ENCODE data around the gene TEKT2.
A peak's percentile ranks its signal among the peaks of the same experiment; 100 is the strongest.

The TEKT2 gene

DNA sequence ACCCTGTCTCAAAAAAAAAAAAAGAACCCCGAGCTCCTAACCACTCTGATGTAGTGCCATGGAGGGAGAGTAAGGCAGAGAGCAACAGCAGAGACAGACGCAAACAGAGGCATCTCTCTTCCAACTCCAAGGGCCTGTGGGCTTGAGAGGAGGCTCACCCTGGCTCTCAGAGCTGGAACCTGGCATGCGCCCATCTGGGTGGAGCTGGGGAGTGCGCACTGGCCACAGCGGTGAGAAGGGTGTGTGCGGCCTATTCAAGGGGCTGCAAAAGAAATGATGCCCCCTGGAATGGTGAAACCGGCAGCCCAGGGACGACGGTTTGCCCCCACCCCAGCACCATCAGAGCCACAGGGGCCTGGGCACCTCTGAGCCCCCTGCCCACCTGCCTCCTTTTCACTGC is 23.5 kb downstream of the TEKT2 start:
- 92 to 99% methylated on average over 8 of the region's 9 CpGs for WGBS, 2 experiments (ENCODE audit: insufficient coverage in 2 of 2)
- H3K4me1 ChIP-seq (ENCODE audit: control insufficient read depth, insufficient read depth, low read length, poor library complexity, severe bottlenecking), result peaks cover 9% of the 10 kb centered on the region
- no peaks in the 10 kb centered on the region for H3K36me3 ChIP-seq (ENCODE audit: control insufficient read depth, insufficient read depth, low read length)
- no peaks in the 10 kb centered on the region for H3K9me3 ChIP-seq (ENCODE audit: control insufficient read depth, low read length)
- no peak overlapping the region for H3K27ac ChIP-seq (ENCODE audit: low read depth, low read length, severe bottlenecking)
- no peak overlapping the region for H3K4me3 ChIP-seq (ENCODE audit: extremely low read depth, insufficient read depth, low read length, poor library complexity, severe bottlenecking)

DNA sequence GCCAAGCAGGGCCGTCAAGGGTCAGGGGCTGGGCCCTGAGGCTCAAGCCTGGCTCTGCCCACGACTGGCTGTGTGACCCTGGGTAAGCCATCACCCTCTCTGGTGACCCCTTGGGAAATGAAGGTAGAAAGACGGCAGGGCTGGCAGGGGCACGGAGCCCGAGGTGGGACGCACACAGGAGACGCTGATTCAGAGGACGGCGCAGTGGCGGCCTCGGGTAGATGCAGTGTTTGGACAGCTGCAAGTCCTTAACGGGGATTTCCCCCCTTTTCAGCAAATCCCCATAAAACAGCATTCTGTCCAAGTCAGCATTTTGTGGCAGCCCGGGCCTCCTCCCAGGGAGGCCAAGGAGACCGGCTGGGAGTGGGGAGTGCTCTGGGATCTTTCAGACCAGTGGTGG is 24.4 kb downstream of the TEKT2 start:
- 81 to 93% methylated on average over 3 to 12 of the region's 14 CpGs for WGBS, 2 experiments (ENCODE audit: insufficient coverage in 2 of 2)
- no peak overlapping the region for H3K4me3 ChIP-seq (ENCODE audit: extremely low read depth, insufficient read depth, low read length, poor library complexity, severe bottlenecking)
- H3K9me3 ChIP-seq (ENCODE audit: control insufficient read depth, low read length), result no peaks in the 10 kb centered on the region
- H3K36me3 ChIP-seq (ENCODE audit: control insufficient read depth, insufficient read depth, low read length), result no peaks in the 10 kb centered on the region
- H3K27ac ChIP-seq (ENCODE audit: low read depth, low read length, severe bottlenecking), result no peak overlapping the region
- H3K4me1 ChIP-seq (ENCODE audit: control insufficient read depth, insufficient read depth, low read length, poor library complexity, severe bottlenecking), result peaks cover 9% of the 10 kb centered on the region

DNA sequence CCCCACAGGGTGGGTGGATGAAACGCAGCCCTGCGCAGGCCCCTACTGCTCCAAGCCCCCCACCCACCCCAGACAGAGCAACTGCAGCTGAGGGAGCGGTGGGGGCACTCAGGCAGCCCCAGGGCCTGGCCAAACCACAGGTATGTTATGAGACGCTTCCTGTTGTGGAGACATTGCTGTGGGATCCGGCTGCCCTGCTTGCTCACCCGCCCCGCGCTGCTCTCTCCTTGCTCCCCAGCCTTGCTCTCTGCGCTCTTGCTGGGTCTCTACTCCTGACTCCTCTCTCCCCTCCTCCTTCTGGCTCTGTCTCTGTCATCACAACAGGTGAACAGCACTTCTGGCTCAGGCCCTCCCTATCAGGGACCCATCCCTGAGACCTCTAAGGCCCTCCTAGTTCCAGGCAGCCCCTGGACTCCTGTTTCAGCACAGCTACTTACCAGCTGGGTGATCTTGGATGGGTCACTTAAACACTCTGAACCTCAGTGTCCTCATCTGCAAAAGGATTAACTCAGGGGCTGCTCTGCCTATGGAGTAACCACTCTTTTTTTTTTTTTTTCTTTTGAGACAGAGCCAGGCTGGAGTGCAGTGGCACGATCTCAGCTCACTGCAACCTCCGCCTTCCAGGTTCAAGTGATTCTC is 25.3 kb downstream of the TEKT2 start:
- no peak overlapping the region for H3K27ac ChIP-seq (ENCODE audit: low read depth, low read length, severe bottlenecking)
- H3K4me1 ChIP-seq (ENCODE audit: control insufficient read depth, insufficient read depth, low read length, poor library complexity, severe bottlenecking), result peaks cover 9% of the 10 kb centered on the region
- H3K36me3 ChIP-seq (ENCODE audit: control insufficient read depth, insufficient read depth, low read length), result no peaks in the 10 kb centered on the region
- H3K9me3 ChIP-seq (ENCODE audit: control insufficient read depth, low read length), result no peaks in the 10 kb centered on the region
- no peak overlapping the region for H3K4me3 ChIP-seq (ENCODE audit: extremely low read depth, insufficient read depth, low read length, poor library complexity, severe bottlenecking)
- WGBS, 2 experiments (ENCODE audit: insufficient coverage in 2 of 2), result 93 to 96% methylated on average over 5 to 7 of the region's 11 CpGs

DNA sequence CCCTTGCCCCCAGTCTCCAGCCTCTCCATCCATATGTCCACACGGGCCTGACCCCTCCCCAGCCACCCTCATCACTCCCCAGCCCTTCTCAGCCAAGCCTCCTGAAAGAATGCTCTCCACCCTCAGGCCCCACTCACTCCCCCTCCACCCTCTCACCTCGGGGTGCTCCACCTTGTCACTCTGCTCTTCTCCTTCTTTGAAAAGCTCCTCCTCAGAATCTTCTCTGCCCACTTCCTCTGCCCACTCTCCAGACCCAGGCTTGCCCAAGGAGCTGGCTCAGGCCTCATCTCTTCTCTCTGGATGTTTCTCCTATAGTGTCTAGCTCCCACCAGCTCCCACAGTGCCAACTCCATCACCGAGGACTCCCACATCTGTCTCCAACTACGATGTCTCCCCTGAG is 27.3 kb downstream of the TEKT2 start:
- Histone ChIP-seq H3K4me3 (ENCODE audit: extremely low read depth, insufficient read depth, low read length, poor library complexity, severe bottlenecking) (no peak overlapping the region), H3K9me3 (ENCODE audit: control insufficient read depth, low read length) (no peaks in the 10 kb centered on the region), H3K36me3 (ENCODE audit: control insufficient read depth, insufficient read depth, low read length) (no peaks in the 10 kb centered on the region), H3K4me1 (ENCODE audit: control insufficient read depth, insufficient read depth, low read length, poor library complexity, severe bottlenecking) (peaks cover 11% of the 10 kb centered on the region), H3K27ac (ENCODE audit: low read depth, low read length, severe bottlenecking) (no peak overlapping the region)
- 82 to 86% methylated on average over 3 to 4 of the region's 4 CpGs for WGBS, 2 experiments (ENCODE audit: insufficient coverage in 2 of 2)

DNA sequence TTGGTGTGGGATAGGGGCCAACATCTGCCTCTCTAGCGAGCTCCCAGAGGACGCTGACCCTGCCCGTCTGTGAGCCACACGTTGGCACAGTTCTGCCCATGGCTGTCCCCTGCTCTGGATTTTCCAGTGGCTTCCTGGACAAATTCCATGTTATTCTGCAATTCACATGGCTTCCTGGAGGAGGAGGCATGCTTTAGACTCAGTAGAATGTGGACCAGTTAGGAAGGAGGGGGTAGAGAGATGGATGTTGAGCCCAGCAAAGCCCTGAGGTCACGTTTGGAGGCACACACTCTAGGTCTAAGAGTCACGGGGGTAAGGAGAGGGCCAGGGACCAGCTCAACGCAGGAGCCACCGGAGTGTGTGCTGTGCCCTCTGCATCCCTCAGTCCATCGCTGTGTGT is 28.9 kb downstream of the TEKT2 start:
- Histone ChIP-seq H3K4me1 (ENCODE audit: control insufficient read depth, insufficient read depth, low read length, poor library complexity, severe bottlenecking) (peaks cover 10% of the 10 kb centered on the region), H3K9me3 (ENCODE audit: control insufficient read depth, low read length) (no peaks in the 10 kb centered on the region), H3K36me3 (ENCODE audit: control insufficient read depth, insufficient read depth, low read length) (no peaks in the 10 kb centered on the region), H3K27ac (ENCODE audit: low read depth, low read length, severe bottlenecking) (no peak overlapping the region), H3K4me3 (ENCODE audit: extremely low read depth, insufficient read depth, low read length, poor library complexity, severe bottlenecking) (no peak overlapping the region)
- 92 to 93% methylated on average over 9 of the region's 9 CpGs for WGBS, 2 experiments (ENCODE audit: insufficient coverage in 2 of 2)

DNA sequence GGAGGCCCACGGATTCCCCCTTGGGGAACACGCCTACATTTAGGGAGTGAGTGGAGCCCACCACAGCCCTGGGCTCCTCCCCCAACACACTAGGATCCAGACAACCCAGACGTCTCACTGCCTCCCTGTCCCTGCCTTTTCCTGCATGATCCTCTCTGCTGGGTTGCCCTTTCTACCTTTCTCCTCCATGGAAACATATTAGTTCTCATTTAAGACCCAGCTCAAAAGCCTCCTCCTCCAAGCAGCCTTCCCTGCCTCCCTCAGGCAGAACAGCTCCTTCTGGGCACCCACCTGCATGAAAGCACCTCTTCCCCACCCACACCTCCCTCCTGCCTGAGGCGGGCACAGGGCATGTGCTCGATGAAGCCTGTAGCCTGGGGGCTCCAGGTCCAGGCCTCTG is 30.5 kb downstream of the TEKT2 start:
- no peak overlapping the region for H3K27ac ChIP-seq (ENCODE audit: low read depth, low read length, severe bottlenecking)
- H3K4me3 ChIP-seq (ENCODE audit: extremely low read depth, insufficient read depth, low read length, poor library complexity, severe bottlenecking), result no peak overlapping the region
- peaks cover 4% of the 10 kb centered on the region for H3K4me1 ChIP-seq (ENCODE audit: control insufficient read depth, insufficient read depth, low read length, poor library complexity, severe bottlenecking)
- no peaks in the 10 kb centered on the region for H3K9me3 ChIP-seq (ENCODE audit: control insufficient read depth, low read length)
- WGBS, 2 experiments (ENCODE audit: insufficient coverage in 2 of 2), result 74 to 75% methylated on average over 4 to 5 of the region's 5 CpGs
- no peaks in the 10 kb centered on the region for H3K36me3 ChIP-seq (ENCODE audit: control insufficient read depth, insufficient read depth, low read length)

DNA sequence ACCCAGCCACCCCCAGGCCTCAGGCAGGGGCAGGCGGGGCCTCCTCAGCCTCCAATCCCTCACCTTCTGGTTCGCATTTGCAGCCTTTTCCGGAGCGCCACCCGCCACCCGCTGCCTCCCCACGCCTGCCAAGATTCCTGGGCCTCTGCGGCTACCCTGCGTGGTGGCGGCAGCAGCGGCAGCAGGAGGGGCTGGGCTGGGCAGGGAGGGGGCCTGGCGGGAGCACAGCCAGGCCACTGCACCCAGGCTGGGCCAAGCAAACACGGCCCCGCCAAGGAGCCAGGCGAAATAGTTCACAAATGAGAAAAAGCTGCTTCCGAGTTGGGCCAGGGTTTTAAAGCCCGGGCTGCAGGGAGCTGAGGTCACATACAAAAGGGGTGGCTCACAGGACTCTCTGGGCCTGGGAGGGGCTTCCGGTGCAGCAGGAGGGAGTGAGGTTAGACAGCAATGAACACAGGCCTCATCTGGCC is 31.3 kb downstream of the TEKT2 start:
- no peaks in the 10 kb centered on the region for H3K9me3 ChIP-seq (ENCODE audit: control insufficient read depth, low read length)
- peaks cover 3% of the 10 kb centered on the region for H3K4me1 ChIP-seq (ENCODE audit: control insufficient read depth, insufficient read depth, low read length, poor library complexity, severe bottlenecking)
- WGBS, 2 experiments (ENCODE audit: insufficient coverage in 2 of 2), result 76 to 77% methylated on average over 15 to 17 of the region's 18 CpGs
- H3K27ac ChIP-seq (ENCODE audit: low read depth, low read length, severe bottlenecking), result no peak overlapping the region
- H3K36me3 ChIP-seq (ENCODE audit: control insufficient read depth, insufficient read depth, low read length), result no peaks in the 10 kb centered on the region
- no peak overlapping the region for H3K4me3 ChIP-seq (ENCODE audit: extremely low read depth, insufficient read depth, low read length, poor library complexity, severe bottlenecking)

DNA sequence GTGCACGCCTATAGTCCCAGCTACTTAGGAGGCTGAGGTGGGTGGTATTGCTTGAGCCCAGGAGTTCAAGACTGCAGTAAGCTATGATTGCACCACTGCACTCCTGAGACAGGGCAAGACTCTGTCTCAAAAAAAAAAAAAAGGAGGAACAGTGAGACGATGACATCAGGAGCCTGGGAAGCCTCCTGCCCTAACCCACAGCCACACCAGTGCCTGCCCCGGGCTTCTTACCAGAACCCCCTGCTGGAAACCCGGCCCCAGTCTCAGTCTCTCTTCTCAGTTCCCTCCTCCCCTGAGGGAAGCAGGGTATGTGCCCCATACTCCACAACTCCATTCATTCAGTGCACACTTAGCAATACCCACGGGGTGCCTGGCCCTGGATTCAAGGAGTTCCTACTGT is 32.0 kb downstream of the TEKT2 start:
- Histone ChIP-seq H3K36me3 (ENCODE audit: control insufficient read depth, insufficient read depth, low read length) (no peaks in the 10 kb centered on the region), H3K4me1 (ENCODE audit: control insufficient read depth, insufficient read depth, low read length, poor library complexity, severe bottlenecking) (peaks cover 3% of the 10 kb centered on the region), H3K27ac (ENCODE audit: low read depth, low read length, severe bottlenecking) (no peak overlapping the region), H3K9me3 (ENCODE audit: control insufficient read depth, low read length) (no peaks in the 10 kb centered on the region), H3K4me3 (ENCODE audit: extremely low read depth, insufficient read depth, low read length, poor library complexity, severe bottlenecking) (no peak overlapping the region)
- 67 to 70% methylated on average over 3 to 5 of the region's 5 CpGs for WGBS, 2 experiments (ENCODE audit: insufficient coverage in 2 of 2)

DNA sequence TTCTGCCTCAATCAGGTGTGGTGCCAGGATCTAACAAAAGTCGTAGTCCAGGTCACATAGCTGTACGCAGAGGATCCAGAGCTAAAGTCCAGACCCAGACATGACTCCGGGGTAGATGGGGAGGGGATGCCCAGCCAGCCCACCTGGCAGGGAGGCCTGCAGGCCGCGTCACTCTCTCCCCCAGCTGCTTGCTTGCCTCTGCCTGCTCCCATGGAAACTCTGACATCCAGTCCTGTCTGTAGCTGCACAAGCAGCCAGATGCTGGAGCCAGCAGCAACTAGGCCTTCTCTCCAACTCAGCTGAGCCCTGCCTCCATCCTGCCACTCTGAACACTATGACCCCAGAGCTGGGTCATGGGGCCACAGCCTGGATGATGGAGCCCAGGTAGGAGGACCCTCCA is 33.0 kb downstream of the TEKT2 start:
- Histone ChIP-seq H3K9me3 (ENCODE audit: control insufficient read depth, low read length) (no peaks in the 10 kb centered on the region), H3K36me3 (ENCODE audit: control insufficient read depth, insufficient read depth, low read length) (no peaks in the 10 kb centered on the region), H3K27ac (ENCODE audit: low read depth, low read length, severe bottlenecking) (no peak overlapping the region), H3K4me1 (ENCODE audit: control insufficient read depth, insufficient read depth, low read length, poor library complexity, severe bottlenecking) (peaks cover 3% of the 10 kb centered on the region), H3K4me3 (ENCODE audit: extremely low read depth, insufficient read depth, low read length, poor library complexity, severe bottlenecking) (no peak overlapping the region)
- WGBS, 2 experiments (ENCODE audit: insufficient coverage in 2 of 2), result 83 to 95% methylated on average over 4 to 5 of the region's 5 CpGs

DNA sequence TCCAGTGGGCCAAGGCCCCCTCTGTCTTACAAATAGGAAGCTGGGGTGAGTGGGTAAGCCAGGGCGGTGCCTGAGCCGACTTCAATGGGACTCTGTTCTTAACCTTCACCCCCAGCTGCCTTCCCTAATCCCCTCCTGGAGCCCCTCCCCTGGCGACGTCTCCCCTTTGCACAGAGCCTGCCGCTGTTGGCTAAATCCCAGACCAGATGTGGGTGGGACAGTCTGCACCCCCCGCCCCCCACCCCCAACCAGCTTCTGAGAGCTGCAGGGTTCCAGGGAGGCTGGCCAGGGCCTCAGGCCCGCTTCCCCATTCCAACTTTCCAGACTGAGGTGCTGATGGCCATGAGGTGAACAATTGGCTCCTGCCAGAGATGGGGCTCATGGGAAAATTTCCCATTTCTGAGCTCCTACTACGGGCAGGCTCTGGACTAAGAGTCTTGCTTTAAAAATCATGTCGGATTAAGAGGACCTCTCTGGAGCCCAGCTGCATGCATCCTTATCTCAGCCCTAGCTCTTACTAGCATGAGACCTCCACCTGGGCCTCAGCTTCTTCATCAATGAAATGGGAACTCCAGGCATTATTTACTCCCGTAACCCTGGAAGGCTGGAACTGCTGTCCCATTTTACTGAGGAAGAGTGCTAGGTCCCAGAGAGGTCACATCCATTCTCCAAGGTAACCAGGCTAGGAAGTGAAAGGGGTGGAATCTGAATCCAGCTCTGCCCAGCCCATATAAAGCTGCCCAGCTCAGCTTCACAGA is 34.7 kb downstream of the TEKT2 start:
- no peak overlapping the region for H3K4me3 ChIP-seq (ENCODE audit: extremely low read depth, insufficient read depth, low read length, poor library complexity, severe bottlenecking)
- no peaks in the 10 kb centered on the region for H3K36me3 ChIP-seq (ENCODE audit: control insufficient read depth, insufficient read depth, low read length)
- H3K4me1 ChIP-seq (ENCODE audit: control insufficient read depth, insufficient read depth, low read length, poor library complexity, severe bottlenecking), result peaks cover 3% of the 10 kb centered on the region
- no peak overlapping the region for H3K27ac ChIP-seq (ENCODE audit: low read depth, low read length, severe bottlenecking)
- WGBS, 2 experiments (ENCODE audit: insufficient coverage in 2 of 2), result 67 to 80% methylated on average over 4 to 6 of the region's 10 CpGs
- no peaks in the 10 kb centered on the region for H3K9me3 ChIP-seq (ENCODE audit: control insufficient read depth, low read length)

DNA sequence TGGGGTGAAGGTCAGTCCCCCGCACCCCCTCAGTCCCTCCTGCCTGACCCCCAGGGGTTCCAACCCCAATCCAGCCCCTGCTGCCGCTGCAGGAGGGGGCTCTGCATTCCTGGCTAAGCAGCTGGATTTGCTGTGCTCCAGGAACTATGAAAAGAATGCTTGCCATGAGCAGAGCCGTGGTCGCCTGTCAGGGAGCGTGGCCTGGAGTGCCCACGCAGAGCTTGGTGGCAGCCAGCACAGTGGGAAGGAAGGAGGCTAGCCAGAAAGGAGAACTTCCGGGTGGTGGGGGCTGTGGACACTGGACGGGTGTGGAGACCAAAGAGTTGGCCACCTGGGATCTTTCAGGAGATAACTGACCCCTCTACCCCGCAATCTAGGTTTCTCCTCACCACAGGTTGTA is 35.6 kb downstream of the TEKT2 start:
- no peak overlapping the region for H3K4me3 ChIP-seq (ENCODE audit: extremely low read depth, insufficient read depth, low read length, poor library complexity, severe bottlenecking)
- H3K27ac ChIP-seq (ENCODE audit: low read depth, low read length, severe bottlenecking), result peak overlapping the region; percentile 29

More for the DNA sequence above, 35.6 kb downstream of the TEKT2 start:
- H3K36me3 ChIP-seq (ENCODE audit: control insufficient read depth, insufficient read depth, low read length), result no peaks in the 10 kb centered on the region
- H3K4me1 ChIP-seq (ENCODE audit: control insufficient read depth, insufficient read depth, low read length, poor library complexity, severe bottlenecking), result peaks cover 3% of the 10 kb centered on the region
- WGBS, 2 experiments (ENCODE audit: insufficient coverage in 2 of 2), result 65 to 75% methylated on average over 6 to 7 of the region's 9 CpGs
- no peaks in the 10 kb centered on the region for H3K9me3 ChIP-seq (ENCODE audit: control insufficient read depth, low read length)
